Esophagus muscularis mucosa (tissue), 4 donors: ENCODE data around the gene ERG28. TPM values are rescaled to one million over a fixed set of nuclear protein-coding genes. Genes with fewer than 3 reads are reported as not detected.

Source experiments
- DNase-seq: peaks from one replicate; pipeline ENCODE4 v3.0.0-alpha.2; 2017; ENCODE audit errors: extremely low spot score
- H3K27ac ChIP-seq, 4 donors: fragments of 200-600 bp; sonication (generic); replicated peaks in 1 of 4; 1 replicate in 3 of 4; 2 replicates in 1 of 4; pipeline ENCODE4 v1.5.1; 2016 to 2019; ENCODE audit warnings: mild to moderate bottlenecking in 1 of 4
- H3K27me3 ChIP-seq, 4 donors: fragments of 200-600 bp; sonication (generic); one replicate each; pipeline versions ENCODE4 v1.5.1 to v1.6.0; 2016 to 2019
- H3K36me3 ChIP-seq, 4 donors: fragments of 200-600 bp; sonication (generic); one replicate each; pipeline ENCODE4 v1.5.1; 2016 to 2019
- H3K4me1 ChIP-seq, 4 donors: fragments of 200-600 bp; sonication (generic); one replicate each; pipeline ENCODE4 v1.5.1; 2016 to 2019
- H3K4me3 ChIP-seq, 4 donors: fragments of 200-600 bp; sonication (generic); 1 replicate in 2 of 4; 2 replicates in 2 of 4; pipeline ENCODE4 v1.5.1; 2016 to 2019; ENCODE audit warnings: mild to moderate bottlenecking in 4 of 4, moderate library complexity in 1 of 4
- H3K9me3 ChIP-seq, 4 donors: fragments of 200-600 bp; sonication (generic); 1 replicate in 3 of 4; 2 replicates in 1 of 4; pipeline ENCODE4 v1.5.1; 2016 to 2019
- CTCF ChIP-seq, 3 experiments: fragments of 200-600 bp in 2 of 3; fragments of 450-650 bp in 1 of 3; sonication (generic) in 2 of 3; IDR thresholded peaks; one replicate each; pipeline ENCODE4 v1.5.1; 2017 to 2019; ENCODE audit warnings: antibody characterized with exemption in 3 of 3, mild to moderate bottlenecking in 2 of 3, moderate library complexity in 1 of 3
- EP300 ChIP-seq: sonication (generic); formaldehyde crosslinking; IDR thresholded peaks from one replicate; pipeline ENCODE4 v1.6.1; 2017; ENCODE audit warnings: antibody characterized with exemption
- POLR2A ChIP-seq: fragments of 450-650 bp; IDR thresholded peaks from one replicate; pipeline ENCODE4 v1.6.1; 2017; ENCODE audit warnings: antibody characterized with exemption, moderate library complexity, mild to moderate bottlenecking, low read depth
- POLR2AphosphoS5 ChIP-seq, 2 donors: sonication (generic); formaldehyde crosslinking; IDR thresholded peaks; one replicate each; pipeline ENCODE4 v1.6.1; 2017; ENCODE audit warnings: antibody characterized with exemption in 2 of 2
- WGBS: methylation state at CpG from one replicate; pipeline ENCODE4 v1.1.5; 2018; 5-methylcytosine and 5-hydroxymethylcytosine counted together
- intact Hi-C: fragments of 100-400 bp; cut with DNase I; formaldehyde crosslinking; loops from one replicate; pipeline ENCODE4 v1.15.1; 2023
- total RNA-seq, 4 donors: library from RNA; depleted of rRNA; stranded (reverse); fragments of >200 nt; gene quantifications; one replicate each; pipeline versions ENCODE4 v1.1.0 to v1.2.1, GENCODE V29; 2016

The ERG28 gene
- total RNA-seq, 4 donors from 2014 or later: 6.0 to 7.5 (median 6.9) TPM

- H3K4me3 ChIP-seq: no peak overlapping the region
- no peaks in the 10 kb centered on the region for H3K9me3 ChIP-seq
- no peaks in the 10 kb centered on the region for H3K36me3 ChIP-seq
- WGBS: 100% methylated on average over 5 of the region's 5 CpGs
- TF ChIP-seq EP300: no peak
- no peak for TF ChIP-seq POLR2AphosphoS5 (IDR thresholded peaks at IDR 0.05)
- TF ChIP-seq CTCF (IDR thresholded peaks at IDR 0.05): no peak
- TF ChIP-seq POLR2A: no peak
- intact Hi-C loops: no loop called here
- H3K4me1 ChIP-seq: no peaks in the 10 kb centered on the region
- H3K27ac ChIP-seq: no peak overlapping the region
- no peaks in the 10 kb centered on the region for H3K27me3 ChIP-seq
- DNase-seq: no peak
Measured at GRCh38 chr14:75634848-75635247, 25.8 kb downstream of the ERG28 start.

DNA sequence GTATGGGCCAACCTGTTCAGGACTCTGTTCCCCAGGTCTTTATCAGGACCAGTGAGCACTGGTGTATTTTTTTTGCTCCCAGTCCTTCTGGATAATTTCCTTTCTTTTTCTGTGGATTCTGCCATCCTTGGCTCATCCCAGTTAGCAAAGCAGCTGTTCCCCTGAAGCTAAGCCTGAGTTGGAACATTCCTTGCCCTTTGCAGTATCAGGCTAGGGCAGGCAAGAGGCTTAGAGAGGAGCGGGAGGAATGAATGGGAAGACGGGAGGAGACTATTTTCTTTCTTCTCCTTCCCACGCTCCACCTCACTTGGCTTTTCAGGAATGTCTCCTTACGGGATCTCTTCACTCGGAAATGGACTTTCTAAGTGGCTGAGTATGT lies 29.2 kb downstream of the ERG28 start:
- Histone ChIP-seq H3K9me3 (no peaks in the 10 kb centered on the region), H3K27ac (no peak overlapping the region), H3K27me3 (no peaks in the 10 kb centered on the region), H3K4me1 (no peaks in the 10 kb centered on the region), H3K36me3 (no peaks in the 10 kb centered on the region), H3K4me3 (no peak overlapping the region)
- no peak for DNase-seq
- intact Hi-C loops: no loop called here
- TF ChIP-seq EP300: no peak
- WGBS: 76% methylated on average over 5 of the region's 5 CpGs

DNA sequence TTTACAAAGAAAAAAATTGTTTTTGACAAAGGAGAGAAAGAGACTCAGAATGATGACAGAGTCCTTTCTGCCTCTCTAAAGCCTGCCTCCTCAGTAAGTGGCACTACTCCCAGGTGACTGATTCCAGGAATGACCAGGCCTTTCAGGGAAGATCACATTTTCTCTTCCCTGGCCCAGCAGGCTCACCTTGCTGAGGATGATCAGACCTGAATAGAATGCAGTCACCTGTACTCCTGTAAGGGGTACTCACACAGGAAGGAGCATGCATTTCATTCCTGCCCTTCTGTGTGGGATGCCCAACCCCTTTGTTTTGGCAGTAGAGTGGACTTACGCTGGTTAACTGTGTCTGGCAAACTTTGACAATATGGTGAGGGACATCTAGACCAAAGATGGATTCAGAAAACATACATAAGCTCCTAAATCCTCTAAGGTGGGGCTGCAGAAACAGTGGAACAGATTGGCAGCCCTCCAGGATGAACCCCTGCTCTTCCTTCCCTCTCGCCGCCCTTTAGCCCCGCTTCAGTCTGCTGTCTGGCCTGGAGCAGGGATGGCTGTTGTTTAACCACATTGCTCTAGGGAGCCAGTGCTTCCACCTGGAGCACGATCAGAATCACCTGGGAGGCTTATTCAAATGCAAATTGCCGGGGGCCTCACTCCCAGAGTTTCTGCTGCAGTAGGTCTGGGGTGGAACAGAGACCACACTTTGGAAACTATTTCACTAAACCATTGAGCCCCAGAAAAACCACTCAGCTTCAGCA lies 29.8 kb downstream of the ERG28 start:
- intact Hi-C loops: no loop called here

GRCh38 chr14:75628816-75629215 lies 31.9 kb downstream of the ERG28 start:
- TF ChIP-seq POLR2AphosphoS5 (IDR thresholded peaks at IDR 0.05) (no peak), POLR2A (no peak), CTCF (IDR thresholded peaks at IDR 0.05) (no peak), EP300 (no peak)
- 92% methylated on average over 3 of the region's 3 CpGs for WGBS
- no peaks in the 10 kb centered on the region for H3K36me3 ChIP-seq
- DNase-seq: no peak
- intact Hi-C loops: no loop called here
- no peaks in the 10 kb centered on the region for H3K9me3 ChIP-seq
- H3K27ac ChIP-seq: no peak overlapping the region
- H3K4me1 ChIP-seq: no peaks in the 10 kb centered on the region
- no peak overlapping the region for H3K4me3 ChIP-seq
- H3K27me3 ChIP-seq: no peaks in the 10 kb centered on the region

More for the DNA sequence above, 29.8 kb downstream of the ERG28 start:
- H3K4me1 ChIP-seq: no peaks in the 10 kb centered on the region
- H3K27ac ChIP-seq: no peak overlapping the region
- WGBS: 85% methylated on average over 6 of the region's 6 CpGs
- TF ChIP-seq EP300: no peak
- TF ChIP-seq CTCF (IDR thresholded peaks at IDR 0.05): no peak
- TF ChIP-seq POLR2AphosphoS5 (IDR thresholded peaks at IDR 0.05): no peak
- TF ChIP-seq POLR2A: no peak
- H3K9me3 ChIP-seq: no peaks in the 10 kb centered on the region
- no peaks in the 10 kb centered on the region for H3K36me3 ChIP-seq
- H3K27me3 ChIP-seq: no peaks in the 10 kb centered on the region
- no peak overlapping the region for H3K4me3 ChIP-seq
- no peak for DNase-seq

- TF ChIP-seq CTCF (IDR thresholded peaks at IDR 0.05) (no peak), POLR2AphosphoS5 (IDR thresholded peaks at IDR 0.05) (no peak), EP300 (no peak), POLR2A (no peak)
- Histone ChIP-seq H3K27ac (no peak overlapping the region), H3K4me1 (no peaks in the 10 kb centered on the region), H3K4me3 (no peak overlapping the region), H3K9me3 (no peaks in the 10 kb centered on the region), H3K27me3 (no peaks in the 10 kb centered on the region), H3K36me3 (no peaks in the 10 kb centered on the region)
- WGBS: 82% methylated on average over 4 of the region's 4 CpGs
- intact Hi-C loops: no loop called here
- no peak for DNase-seq
Measured at GRCh38 chr14:75627406-75627805, 33.3 kb downstream of the ERG28 start.
